ENCODE results near the gene S100Z.

GRCh38 chr5:76930083-76930482, 80.3 kb downstream of the S100Z start:
- TF ChIP-seq CTCF (IDR thresholded peaks at IDR 0.05) (no peak), POLR2A (IDR thresholded peaks at IDR 0.05) (no peak)

Data from heart left ventricle (tissue), 13 donors.